Testis (tissue), 2 donors: ENCODE results near the gene UCK1.

Experiments
- CTCF ChIP-seq, 3 experiments: fragments of 450-650 bp in 2 of 3; fragments of 200-600 bp in 1 of 3; sonication (generic) in 1 of 3; IDR thresholded peaks; one replicate each; pipeline ENCODE4 v1.5.1; 2016 to 2019; ENCODE audit warnings: antibody characterized with exemption in 3 of 3, mild to moderate bottlenecking in 2 of 3, moderate library complexity in 1 of 3
- POLR2A ChIP-seq: fragments of 450-650 bp; IDR thresholded peaks from one replicate; pipeline ENCODE4 v1.6.1; 2017; ENCODE audit warnings: antibody characterized with exemption, mild to moderate bottlenecking, moderate library complexity

GRCh38 chr9:131577005-131578000 is 46.2 kb upstream of the UCK1 start:
- TF ChIP-seq CTCF (IDR thresholded peaks at IDR 0.05), result no peak
- no peak for TF ChIP-seq POLR2A
